Measurements from ENCODE around the gene OBSL1. TPM values are rescaled to one million over a fixed set of nuclear protein-coding genes. Genes with fewer than 3 reads are reported as not detected.
A peak's percentile ranks its signal among the peaks of the same experiment; 100 is the strongest.

The OBSL1 gene
- total and polyA plus RNA-seq, 3 donors from 2014 or later, result 312 to 507 (median 462) TPM

DNA sequence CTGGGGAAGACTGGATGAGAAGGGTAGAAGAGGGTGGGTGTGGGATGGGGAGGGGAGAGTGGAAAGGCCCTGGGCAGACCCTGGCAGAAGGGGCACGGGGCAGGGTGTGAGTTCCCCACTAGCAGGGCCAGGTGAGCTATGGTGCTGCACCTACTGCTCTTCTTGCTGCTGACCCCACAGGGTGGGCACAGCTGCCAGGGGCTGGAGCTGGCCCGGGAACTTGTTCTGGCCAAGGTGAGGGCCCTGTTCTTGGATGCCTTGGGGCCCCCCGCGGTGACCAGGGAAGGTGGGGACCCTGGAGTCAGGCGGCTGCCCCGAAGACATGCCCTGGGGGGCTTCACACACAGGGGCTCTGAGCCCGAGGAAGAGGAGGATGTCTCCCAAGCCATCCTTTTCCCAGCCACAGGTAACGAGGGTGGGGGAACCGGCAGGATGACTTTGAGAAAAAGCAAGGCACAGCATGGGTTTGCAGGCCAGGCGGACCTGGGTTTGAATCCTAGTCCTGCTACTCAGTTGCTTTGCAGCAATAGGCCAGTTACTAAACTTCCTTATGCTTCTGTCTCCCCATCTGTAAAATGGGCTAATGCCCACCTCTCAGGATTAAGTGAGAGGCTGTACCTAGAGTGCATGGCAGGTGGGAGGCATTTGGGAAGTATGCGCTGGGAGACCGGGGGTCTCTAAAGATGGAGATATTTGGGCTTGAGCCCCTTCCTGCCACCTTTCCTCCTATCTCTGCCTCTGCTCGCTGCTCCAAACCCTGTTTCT, 1.1 kb upstream of the OBSL1 start, which contains the start of gene INHA:
Gene INHA, plus strand, starts transcription at position 74 of the 765 bp plus-strand sequence. Its CDS starts 65 bp downstream, at position 139.
- intact Hi-C loops (cut with DNase I; ENCODE audit: low total_unique reads), result no loop called here
- H3K36me3 ChIP-seq (ENCODE audit: low read depth, missing control alignments), result no peaks in the 10 kb centered on the region
- peak within 1 kb of the TSS; percentile 68 to 93 for H3K27ac ChIP-seq
- H3K4me1 ChIP-seq, result peaks cover 27% of the 10 kb centered on the region
- WGBS, 2 donors, result 61 to 77% methylated on average over 8 to 13 of the region's 13 CpGs
- H3K9me3 ChIP-seq, result no peaks in the 10 kb centered on the region
- H3K4me3 ChIP-seq, result peak within 1 kb of the TSS; percentile 69 to 76
- no peaks in the 10 kb centered on the region for H3K27me3 ChIP-seq
- no peak for TF ChIP-seq POLR2A (IDR thresholded peaks at IDR 0.05)
- DNase-seq, result no peak

DNA sequence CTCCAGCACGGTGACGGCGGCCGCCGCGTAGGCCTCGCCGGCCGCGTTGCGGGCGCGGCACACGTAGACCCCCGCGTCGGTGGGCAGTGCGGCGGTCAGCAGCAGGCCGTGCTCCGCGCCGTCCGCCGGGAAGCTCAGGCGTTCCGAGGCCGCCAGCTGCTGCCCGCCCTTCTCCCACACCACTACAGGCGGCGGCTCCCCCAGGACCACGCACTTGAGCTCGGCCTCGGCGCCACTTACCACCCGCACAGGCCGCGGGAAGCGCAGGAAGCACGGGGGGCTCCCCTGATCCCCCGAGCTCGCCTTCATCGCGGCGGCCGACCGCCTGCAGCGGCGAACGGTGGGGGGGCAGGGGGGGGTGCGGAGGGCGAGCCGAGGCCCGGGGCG, 422 bp downstream of the OBSL1 start:
- intact Hi-C loops (cut with DNase I; ENCODE audit: low total_unique reads), result no loop called here
- H3K9me3 ChIP-seq, result no peaks in the 10 kb centered on the region
- TF ChIP-seq, protein P1, sequence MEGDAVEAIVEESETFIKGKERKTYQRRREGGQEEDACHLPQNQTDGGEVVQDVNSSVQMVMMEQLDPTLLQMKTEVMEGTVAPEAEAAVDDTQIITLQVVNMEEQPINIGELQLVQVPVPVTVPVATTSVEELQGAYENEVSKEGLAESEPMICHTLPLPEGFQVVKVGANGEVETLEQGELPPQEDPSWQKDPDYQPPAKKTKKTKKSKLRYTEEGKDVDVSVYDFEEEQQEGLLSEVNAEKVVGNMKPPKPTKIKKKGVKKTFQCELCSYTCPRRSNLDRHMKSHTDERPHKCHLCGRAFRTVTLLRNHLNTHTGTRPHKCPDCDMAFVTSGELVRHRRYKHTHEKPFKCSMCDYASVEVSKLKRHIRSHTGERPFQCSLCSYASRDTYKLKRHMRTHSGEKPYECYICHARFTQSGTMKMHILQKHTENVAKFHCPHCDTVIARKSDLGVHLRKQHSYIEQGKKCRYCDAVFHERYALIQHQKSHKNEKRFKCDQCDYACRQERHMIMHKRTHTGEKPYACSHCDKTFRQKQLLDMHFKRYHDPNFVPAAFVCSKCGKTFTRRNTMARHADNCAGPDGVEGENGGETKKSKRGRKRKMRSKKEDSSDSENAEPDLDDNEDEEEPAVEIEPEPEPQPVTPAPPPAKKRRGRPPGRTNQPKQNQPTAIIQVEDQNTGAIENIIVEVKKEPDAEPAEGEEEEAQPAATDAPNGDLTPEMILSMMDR (IDR thresholded peaks at IDR 0.05), result no peak
- H3K27ac ChIP-seq, result peak overlapping the region; percentile 68 to 93
- no peaks in the 10 kb centered on the region for H3K27me3 ChIP-seq
- H3K4me3 ChIP-seq, result peak overlapping the region; percentile 69 to 76
- no peaks in the 10 kb centered on the region for H3K36me3 ChIP-seq (ENCODE audit: low read depth, missing control alignments)
- WGBS, 2 donors, result 1% methylated on average over 43 of the region's 55 CpGs; no CpG with 5 or more reads in 1 of the 2 donors
- H3K4me1 ChIP-seq, result peaks cover 20% of the 10 kb centered on the region
- no peak for DNase-seq

DNA sequence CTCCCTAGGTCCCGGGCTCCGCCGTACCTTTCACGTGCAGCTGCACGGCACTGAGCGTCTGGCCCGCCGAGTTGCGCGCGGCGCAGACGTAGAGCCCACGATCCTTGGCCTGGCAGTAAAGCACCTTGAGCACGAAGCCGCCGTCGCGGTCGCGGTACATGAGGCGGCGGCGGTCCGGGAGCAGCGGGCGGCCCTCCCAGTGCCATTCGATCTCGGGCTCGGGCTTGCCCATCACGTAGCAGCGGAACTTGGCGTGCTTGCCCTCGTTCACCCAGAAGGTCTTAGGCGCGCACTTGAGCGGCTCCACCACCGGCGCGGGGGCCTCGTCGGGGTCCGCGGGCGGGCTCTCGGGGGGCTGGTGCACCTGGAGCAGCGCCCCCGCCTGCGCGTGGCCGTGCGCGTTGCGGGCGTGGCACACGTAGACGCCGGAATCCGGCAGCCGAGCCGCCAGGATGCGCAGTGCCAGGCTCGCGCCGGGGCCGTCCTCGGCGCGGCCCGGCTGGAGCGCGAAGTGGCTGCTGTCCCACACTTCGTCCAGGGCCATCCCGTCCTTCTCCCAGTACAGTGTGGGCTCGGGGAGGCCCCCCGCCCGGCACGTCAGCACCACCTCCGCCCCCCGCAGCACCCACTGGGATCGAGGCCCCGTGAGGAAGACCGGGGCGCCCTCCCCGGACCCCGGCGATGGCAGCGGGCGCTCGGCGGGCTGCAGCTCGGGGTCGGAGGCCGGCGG, 980 bp downstream of the OBSL1 start:
- DNase-seq, result peak; percentile 43
- intact Hi-C loops (cut with DNase I; ENCODE audit: low total_unique reads), result no loop called here

DNA sequence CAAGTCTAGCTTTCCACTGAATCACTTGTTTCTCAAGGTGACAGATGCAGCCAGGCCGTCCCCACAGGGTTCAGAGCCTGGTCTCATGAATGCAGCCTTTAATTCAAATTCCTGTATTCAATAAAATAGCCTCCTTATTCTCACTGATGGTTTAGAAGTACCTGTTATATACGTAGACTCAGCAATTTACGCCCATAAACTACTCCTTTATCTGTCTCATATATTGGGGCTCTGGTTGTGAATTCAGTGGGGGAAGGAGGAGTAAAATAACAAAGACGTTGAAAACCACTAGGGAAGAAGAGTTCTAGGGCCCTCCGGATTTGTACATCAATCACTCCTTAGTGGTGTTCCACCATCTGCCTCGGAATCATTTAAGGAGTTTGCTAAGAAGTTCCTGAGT, 1.7 kb downstream of the OBSL1 start:
- WGBS, 2 donors, result 39 to 44% methylated on average over 6 of the region's 6 CpGs
- intact Hi-C loops (cut with DNase I; ENCODE audit: low total_unique reads), result no loop called here
- Histone ChIP-seq H3K4me3 (peak overlapping the region; percentile 69 to 76), H3K4me1 (peaks cover 18% of the 10 kb centered on the region), H3K9me3 (no peaks in the 10 kb centered on the region), H3K27me3 (no peaks in the 10 kb centered on the region), H3K27ac (peak overlapping the region; percentile 68 to 93), H3K36me3 (ENCODE audit: low read depth, missing control alignments) (no peaks in the 10 kb centered on the region)
- TF ChIP-seq, protein P1 (IDR thresholded peaks at IDR 0.05), result no peak
- no peak for TF ChIP-seq POLR2A (IDR thresholded peaks at IDR 0.05)
- DNase-seq, result no peak

More for the DNA sequence above, 980 bp downstream of the OBSL1 start:
- Histone ChIP-seq H3K4me3 (peak overlapping the region; percentile 69 to 76), H3K9me3 (no peaks in the 10 kb centered on the region), H3K27ac (peak overlapping the region; percentile 68 to 93), H3K36me3 (ENCODE audit: low read depth, missing control alignments) (no peaks in the 10 kb centered on the region), H3K27me3 (no peaks in the 10 kb centered on the region), H3K4me1 (peaks cover 18% of the 10 kb centered on the region)
- 9 to 15% methylated on average over 6 to 69 of the region's 95 CpGs for WGBS, 2 donors
- TF ChIP-seq, protein P1 (IDR thresholded peaks at IDR 0.05), result no peak
- no peak for TF ChIP-seq POLR2A (IDR thresholded peaks at IDR 0.05)

DNA sequence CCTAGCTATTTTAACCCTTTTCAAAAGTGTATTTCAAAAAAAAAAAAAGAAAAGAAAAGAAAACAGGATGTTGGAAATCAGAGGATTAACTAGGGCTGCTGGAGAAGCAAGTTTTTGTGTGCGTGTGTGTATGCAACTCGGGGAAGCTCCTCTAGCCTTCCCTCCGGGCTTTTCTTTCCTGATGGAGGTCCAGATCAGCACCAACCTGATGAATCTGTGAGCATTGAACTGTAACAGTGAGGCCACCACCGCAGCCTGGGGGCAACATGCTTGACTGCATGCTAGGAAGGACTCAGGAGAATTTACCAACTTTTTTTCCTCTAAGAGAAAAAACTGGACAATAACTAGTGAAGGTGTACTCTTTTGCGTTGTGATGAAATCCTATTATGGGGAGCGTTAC, 2.3 kb downstream of the OBSL1 start:
- H3K27me3 ChIP-seq, result no peaks in the 10 kb centered on the region
- WGBS, 2 donors, result 57 to 60% methylated on average over 6 of the region's 6 CpGs

More for the DNA sequence above, 2.3 kb downstream of the OBSL1 start:
- DNase-seq, result no peak
- Histone ChIP-seq H3K36me3 (ENCODE audit: low read depth, missing control alignments) (no peaks in the 10 kb centered on the region), H3K9me3 (no peaks in the 10 kb centered on the region), H3K27ac (no peak overlapping the region), H3K4me3 (no peak overlapping the region), H3K4me1 (peaks cover 18% of the 10 kb centered on the region)
- intact Hi-C loops (cut with DNase I; ENCODE audit: low total_unique reads), result no loop called here
- TF ChIP-seq POLR2A (IDR thresholded peaks at IDR 0.05), result no peak
- TF ChIP-seq, protein P1 (IDR thresholded peaks at IDR 0.05), result no peak

Data from testis (tissue), 3 donors.